Measurements from ENCODE around the gene CCM2.

CCM2 gene

DNA sequence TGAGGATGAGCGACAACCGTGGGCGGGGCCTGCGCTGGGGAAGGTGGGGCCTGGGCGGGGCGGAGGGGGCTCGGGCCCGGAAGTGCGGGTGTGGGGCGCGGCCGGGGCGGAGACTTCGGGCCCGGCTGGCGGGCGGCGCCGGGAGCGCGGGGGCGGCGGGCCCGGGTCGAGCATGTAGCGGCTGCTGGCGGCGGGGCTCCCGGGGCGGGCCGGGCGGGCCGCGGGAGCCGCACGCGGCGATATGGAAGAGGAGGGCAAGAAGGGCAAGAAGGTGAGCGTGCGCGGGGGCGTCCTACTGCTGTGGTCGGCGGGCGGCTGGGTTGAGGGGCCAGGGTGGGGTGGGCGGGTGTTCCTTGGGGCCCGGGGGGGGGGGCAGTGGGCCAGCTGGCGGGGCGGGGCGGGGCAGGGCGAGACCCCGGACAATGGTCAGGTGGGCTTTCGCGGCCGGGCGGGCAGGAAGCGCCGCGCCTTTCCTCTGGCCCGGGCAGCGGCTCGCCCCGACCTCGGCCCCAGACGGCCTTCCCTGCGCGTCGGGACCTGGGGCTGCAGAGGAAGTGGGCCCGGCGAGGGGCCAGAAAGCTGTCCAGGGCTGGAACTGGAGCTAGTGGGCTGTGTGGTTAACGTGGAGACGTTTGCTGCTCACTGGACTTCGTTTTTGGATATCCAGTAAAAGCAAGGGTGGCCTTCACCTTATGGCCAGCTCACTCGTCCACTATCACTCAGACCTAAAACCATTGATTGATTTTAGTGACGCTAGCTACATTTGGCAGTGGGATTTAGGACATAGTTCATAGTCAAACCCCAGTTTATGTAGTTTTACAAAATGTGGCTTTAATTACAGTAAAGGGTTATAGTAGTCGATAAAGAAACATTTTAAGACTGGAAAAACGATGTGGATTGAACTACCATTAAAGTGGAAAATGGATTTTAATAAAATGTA is at the start of gene CCM2:
Gene CCM2 (plus strand): TSS at position 109 of the 940 bp plus-strand sequence. CDS start 133 bp downstream, at position 242.
- peak within 1 kb of the TSS; percentile 87 for H3K4me3 ChIP-seq (ENCODE audit: low read depth, low read length)
- TF ChIP-seq, protein P1, sequence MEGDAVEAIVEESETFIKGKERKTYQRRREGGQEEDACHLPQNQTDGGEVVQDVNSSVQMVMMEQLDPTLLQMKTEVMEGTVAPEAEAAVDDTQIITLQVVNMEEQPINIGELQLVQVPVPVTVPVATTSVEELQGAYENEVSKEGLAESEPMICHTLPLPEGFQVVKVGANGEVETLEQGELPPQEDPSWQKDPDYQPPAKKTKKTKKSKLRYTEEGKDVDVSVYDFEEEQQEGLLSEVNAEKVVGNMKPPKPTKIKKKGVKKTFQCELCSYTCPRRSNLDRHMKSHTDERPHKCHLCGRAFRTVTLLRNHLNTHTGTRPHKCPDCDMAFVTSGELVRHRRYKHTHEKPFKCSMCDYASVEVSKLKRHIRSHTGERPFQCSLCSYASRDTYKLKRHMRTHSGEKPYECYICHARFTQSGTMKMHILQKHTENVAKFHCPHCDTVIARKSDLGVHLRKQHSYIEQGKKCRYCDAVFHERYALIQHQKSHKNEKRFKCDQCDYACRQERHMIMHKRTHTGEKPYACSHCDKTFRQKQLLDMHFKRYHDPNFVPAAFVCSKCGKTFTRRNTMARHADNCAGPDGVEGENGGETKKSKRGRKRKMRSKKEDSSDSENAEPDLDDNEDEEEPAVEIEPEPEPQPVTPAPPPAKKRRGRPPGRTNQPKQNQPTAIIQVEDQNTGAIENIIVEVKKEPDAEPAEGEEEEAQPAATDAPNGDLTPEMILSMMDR (IDR thresholded peaks at IDR 0.05; ENCODE audit: borderline replicate concordance, insufficient read depth, low read depth, low read length): no peak

DNA sequence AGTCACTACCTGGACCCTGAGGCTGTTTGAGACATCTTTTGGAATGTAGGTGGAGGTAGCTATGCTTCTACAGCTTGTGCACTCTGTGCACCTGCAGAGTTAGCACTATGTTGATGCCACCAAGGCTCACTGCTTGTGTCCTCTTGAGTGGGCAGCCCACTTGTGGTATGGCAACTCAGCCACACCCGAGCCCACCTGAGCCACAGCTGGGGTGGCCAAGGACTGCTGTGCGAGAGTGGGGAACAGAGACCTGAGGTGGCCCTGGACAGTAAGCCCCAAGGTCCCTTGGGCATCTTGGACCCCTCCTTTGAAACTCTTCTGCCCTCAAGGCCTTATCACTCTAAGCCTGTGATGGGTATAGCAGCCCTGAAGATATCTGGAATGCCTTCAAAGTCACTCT is 46.8 kb upstream of the CCM2 start:
- H3K4me3 ChIP-seq (ENCODE audit: low read depth, low read length): no peak overlapping the region
- TF ChIP-seq, protein P1 (IDR thresholded peaks at IDR 0.05; ENCODE audit: borderline replicate concordance, insufficient read depth, low read depth, low read length): no peak

DNA sequence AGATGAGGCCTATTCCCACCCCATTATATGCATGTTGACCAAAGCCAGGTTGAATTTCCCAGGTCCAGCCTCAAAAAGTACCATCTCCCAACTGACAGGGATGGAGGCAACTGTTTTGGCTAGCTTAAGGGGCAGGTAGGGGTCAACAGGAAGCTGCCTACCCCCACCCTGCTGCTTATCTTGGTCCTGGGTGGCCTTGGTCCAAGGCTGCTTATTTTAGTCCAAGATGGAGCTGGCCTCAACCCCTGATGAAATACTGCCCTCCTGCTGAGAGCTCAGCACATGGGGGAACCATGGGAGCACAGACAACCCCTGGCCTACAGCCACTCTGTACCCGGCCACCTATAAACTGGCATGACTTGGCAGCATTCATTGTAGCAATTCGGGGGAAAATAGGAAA is 44.3 kb upstream of the CCM2 start:
- TF ChIP-seq, protein P1 (IDR thresholded peaks at IDR 0.05; ENCODE audit: borderline replicate concordance, insufficient read depth, low read depth, low read length): no peak

DNA sequence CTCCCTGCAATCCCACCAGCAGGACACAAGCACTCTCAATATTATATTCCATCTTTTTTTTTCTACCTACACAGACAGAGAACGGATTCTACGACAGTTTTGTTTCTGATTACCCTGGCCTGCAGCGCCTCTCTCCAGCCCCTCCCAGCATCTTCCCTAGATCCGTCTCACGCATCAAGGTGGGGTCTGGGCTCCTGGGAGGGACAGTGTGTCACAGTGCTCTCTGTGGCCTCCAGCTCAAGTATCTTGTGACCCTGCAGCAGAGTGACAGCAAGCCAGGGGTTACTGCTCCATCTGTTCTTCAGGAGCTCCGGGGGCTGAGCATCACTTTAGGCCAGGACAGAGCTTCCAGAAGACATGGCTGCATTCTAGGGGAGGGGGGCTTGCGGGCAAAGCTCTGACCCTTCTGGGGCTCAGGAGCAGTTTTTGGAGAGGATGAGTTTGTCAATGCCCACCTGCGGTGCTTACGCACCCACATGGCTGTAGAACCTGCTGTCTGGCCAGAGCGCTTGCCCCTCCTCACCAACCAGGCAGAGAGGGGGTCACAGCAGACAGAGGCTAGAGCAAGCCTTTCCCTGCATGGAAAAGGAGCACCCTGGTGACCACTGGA is 43.7 kb upstream of the CCM2 start:
- no peak overlapping the region for H3K4me3 ChIP-seq (ENCODE audit: low read depth, low read length)
- TF ChIP-seq, protein P1 (IDR thresholded peaks at IDR 0.05; ENCODE audit: borderline replicate concordance, insufficient read depth, low read depth, low read length): no peak

More for the DNA sequence above, 44.3 kb upstream of the CCM2 start:
- no peak overlapping the region for H3K4me3 ChIP-seq (ENCODE audit: low read depth, low read length)

DNA sequence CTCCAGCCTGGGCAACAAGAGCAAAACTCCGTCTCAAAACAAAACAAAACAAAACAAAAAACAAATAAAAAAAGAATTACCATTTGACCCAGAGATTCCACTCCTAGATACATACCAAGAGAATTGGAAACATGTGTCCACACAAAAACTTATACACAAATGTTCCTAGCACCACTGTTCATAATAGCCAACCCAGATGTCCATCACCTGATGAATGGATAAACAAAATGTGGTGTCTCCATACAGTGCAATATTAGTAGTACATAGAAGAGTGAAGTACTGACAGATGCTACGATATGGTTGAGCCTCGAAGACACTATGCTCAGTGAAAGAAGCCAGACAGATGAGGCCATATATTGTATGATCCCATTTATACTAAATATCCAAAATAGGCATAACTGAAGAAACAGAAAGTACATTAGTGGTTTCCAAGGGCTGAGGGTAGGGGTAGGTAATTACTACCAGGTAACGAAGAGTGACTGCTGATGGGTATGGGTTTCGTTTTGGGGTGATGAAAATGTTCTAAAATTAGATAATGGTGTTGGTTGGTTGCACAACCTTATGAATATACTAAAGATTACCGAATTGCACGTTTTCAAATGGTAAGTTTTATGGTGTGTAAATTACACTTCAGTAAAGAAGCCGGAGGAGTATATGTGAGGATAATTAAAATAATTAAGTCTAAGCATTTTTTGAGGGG is 41.2 kb upstream of the CCM2 start:
- TF ChIP-seq, protein P1 (IDR thresholded peaks at IDR 0.05; ENCODE audit: borderline replicate concordance, insufficient read depth, low read depth, low read length): no peak
- no peak overlapping the region for H3K4me3 ChIP-seq (ENCODE audit: low read depth, low read length)

DNA sequence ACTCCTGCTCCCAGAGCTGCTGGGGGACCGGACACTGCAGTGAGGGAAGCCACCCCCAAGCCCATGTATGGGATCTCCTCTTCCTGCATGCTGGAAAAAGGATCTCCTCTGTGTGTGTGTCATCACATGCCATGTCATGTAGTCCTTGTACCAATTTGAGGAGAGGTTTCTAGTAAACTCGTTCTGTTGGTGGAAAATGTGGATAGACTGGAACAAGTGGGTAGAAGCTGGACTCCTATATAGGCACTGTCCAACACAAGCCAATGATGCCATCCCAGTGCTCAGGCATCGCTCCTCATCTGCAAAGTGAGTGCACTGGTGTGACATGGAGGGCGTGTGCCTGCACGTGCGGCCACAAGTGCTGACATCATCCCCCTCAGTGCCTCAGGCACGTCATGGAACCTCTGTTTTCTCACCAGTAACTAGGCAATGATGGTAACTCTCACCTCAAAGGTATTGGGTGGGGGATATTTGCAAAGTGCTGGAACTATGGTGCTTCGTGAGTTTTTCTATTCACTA is 40.5 kb upstream of the CCM2 start:
- no peak overlapping the region for H3K4me3 ChIP-seq (ENCODE audit: low read depth, low read length)
- TF ChIP-seq, protein P1 (IDR thresholded peaks at IDR 0.05; ENCODE audit: borderline replicate concordance, insufficient read depth, low read depth, low read length): no peak

Measured in GM12875 (cell line).